HepG2 (cell line): ENCODE data around the gene MYCBP2. TPM values are rescaled to one million over a fixed set of nuclear protein-coding genes. Genes with fewer than 3 reads are reported as not detected.

ENCODE experiments used
- ATAC-seq: fragments of 200-7000 bp; cut with Tn5 transposase; 3 replicates; pipeline ENCODE4 v1.9.1; 2020; ENCODE audit warnings: mild to moderate bottlenecking, moderate library complexity
- BruUV-seq: library from RNA; stranded (reverse); fragments of 400-500 nt; replicated peaks from 2 replicates; lab custom pipeline; 2021; lab: Mats Ljungman, UMichigan
- CTCF ChIA-PET: fragments of 300-600 bp; formaldehyde crosslinking; extraction: SDS; loops from one replicate; lab custom pipeline; 2021; ENCODE audit warnings: low total read pairs, inconsistent platforms, low intra/inter-chr PET ratio; lab: Yijun Ruan, JAX
- POLR2A ChIA-PET: fragments of 350-600 bp; sonication (Branson Sonifier 250); formaldehyde crosslinking; loops from one replicate; lab custom pipeline; 2020; ENCODE audit warnings: antibody characterized with exemption, inconsistent platforms; lab: Yijun Ruan, JAX
- DNase-seq: peaks from one replicate; pipeline ENCODE4 v3.0.0-alpha.2; 2015; ENCODE audit warnings: low spot score
- FAIRE-seq: peaks from 3 replicates; lab custom pipeline; 2011; peaks lifted over from hg19 to GRCh38; lab: Jason Lieb, UNC
- H2AFZ ChIP-seq: one replicate; pipeline ENCODE4 v1.6.1; 2011; ENCODE audit warnings: low read length, inconsistent platforms
- H3K27ac ChIP-seq: fragments of 300-600 bp; 3 replicates; pipeline ENCODE4 v1.8.0; 2011; ENCODE audit warnings: mixed run types, mild to moderate bottlenecking, mixed read lengths, low read length, inconsistent platforms; ENCODE audit not compliant: insufficient read depth; ENCODE audit errors: extremely low read length
- H3K27me3 ChIP-seq, 2 experiments: fragments of 200-600 bp in 1 of 2; 2 replicates in 1 of 2; 3 replicates in 1 of 2; pipeline versions ENCODE4 v1.6.0 to v1.8.0; 2011; ENCODE audit warnings: low read length in 2 of 2, mild to moderate bottlenecking in 2 of 2, moderate library complexity in 2 of 2, inconsistent platforms in 1 of 2; ENCODE audit not compliant: insufficient read depth in 2 of 2, control insufficient read depth in 1 of 2
- H3K36me3 ChIP-seq, 2 experiments: fragments of 200-600 bp in 1 of 2; replicated peaks in 1 of 2; 2 replicates in 1 of 2; 3 replicates in 1 of 2; pipeline versions ENCODE4 v1.5.1 to v1.8.0; 2011; ENCODE audit warnings: low read length in 2 of 2, inconsistent platforms in 1 of 2; ENCODE audit not compliant: insufficient read depth in 2 of 2, control insufficient read depth in 1 of 2
- H3K4me1 ChIP-seq: 2 replicates; pipeline ENCODE4 v1.5.1; 2012; ENCODE audit warnings: low read length, inconsistent platforms; ENCODE audit not compliant: insufficient read depth
- H3K4me2 ChIP-seq: 2 replicates; pipeline ENCODE4 v1.6.0; 2011; ENCODE audit warnings: low read depth, low read length, inconsistent platforms
- H3K4me3 ChIP-seq, 3 experiments: fragments of 200-600 bp in 1 of 3; sonication (generic), shearing (Covaris generic) in 1 of 3; replicated peaks in 1 of 3; 2 replicates each; pipeline ENCODE4 v1.5.1; 2011 to 2016; ENCODE audit warnings: low read length in 3 of 3, inconsistent platforms in 2 of 3, low read depth in 2 of 3, mild to moderate bottlenecking in 2 of 3, control low read depth in 1 of 3, mixed read lengths in 1 of 3; ENCODE audit not compliant: insufficient read depth in 1 of 3
- H3K79me2 ChIP-seq: one replicate; pipeline ENCODE4 v1.6.1; 2011; ENCODE audit warnings: low read length, inconsistent platforms; ENCODE audit not compliant: insufficient read depth
- H3K9ac ChIP-seq: 2 replicates; pipeline ENCODE4 v1.6.0; 2011; ENCODE audit warnings: mild to moderate bottlenecking, low read depth, low read length, inconsistent platforms; ENCODE audit not compliant: insufficient read depth
- H3K9me3 ChIP-seq: 2 replicates; pipeline ENCODE4 v1.5.1; 2012; ENCODE audit warnings: mild to moderate bottlenecking, low read length
- H4K20me1 ChIP-seq: 2 replicates; pipeline ENCODE4 v1.6.0; 2011; ENCODE audit warnings: inconsistent platforms, mild to moderate bottlenecking, low read length, moderate library complexity; ENCODE audit not compliant: insufficient read depth
- HCFC1 ChIP-seq: fragments of 150-350 bp; IDR thresholded peaks from 2 replicates; pipeline ENCODE4 v1.6.1; 2014; ENCODE audit warnings: low read depth, low read length
- HDAC1 ChIP-seq: sonication (generic); formaldehyde crosslinking; IDR thresholded peaks from 2 replicates; pipeline ENCODE4 v1.5.1; 2020; ENCODE audit warnings: mild to moderate bottlenecking, missing genetic modification reagents
- KMT2A ChIP-seq: sonication (generic); formaldehyde crosslinking; IDR thresholded peaks from 2 replicates; pipeline ENCODE4 v1.4.0; 2020; ENCODE audit warnings: missing genetic modification reagents
- MTA3 ChIP-seq: sonication (generic); formaldehyde crosslinking; IDR thresholded peaks from 2 replicates; pipeline ENCODE4 v1.4.0; 2020; ENCODE audit warnings: missing genetic modification reagents
- SAFB2 ChIP-seq: sonication (generic); formaldehyde crosslinking; IDR thresholded peaks from 2 replicates; pipeline ENCODE4 v1.5.1; 2020; ENCODE audit warnings: missing genetic modification reagents, low read depth, mild to moderate bottlenecking, borderline replicate concordance
- SIN3A ChIP-seq: IDR thresholded peaks from 2 replicates; pipeline ENCODE4 v1.6.1; 2011; ENCODE audit warnings: low read depth, mild to moderate bottlenecking, control low read depth, low read length, borderline replicate concordance
- THAP11 ChIP-seq: IDR thresholded peaks from 2 replicates; pipeline ENCODE4 v1.6.1; 2016; ENCODE audit warnings: missing biosample characterization, missing genetic modification reagents
- TRIM24 ChIP-seq: sonication (generic); formaldehyde crosslinking; IDR thresholded peaks from 2 replicates; pipeline ENCODE4 v1.8.0; 2022; ENCODE audit warnings: mild to moderate bottlenecking, missing genetic modification reagents
- ZMYM2 ChIP-seq: sonication (generic); formaldehyde crosslinking; IDR thresholded peaks from 2 replicates; pipeline ENCODE4 v1.8.0; 2022; ENCODE audit warnings: mild to moderate bottlenecking, missing genetic modification reagents
- ZNF225 ChIP-seq: sonication (generic); formaldehyde crosslinking; IDR thresholded peaks from 2 replicates; pipeline ENCODE4 v1.4.0; 2020; ENCODE audit warnings: mild to moderate bottlenecking, missing genetic modification reagents
- ZNF251 ChIP-seq: sonication (generic); formaldehyde crosslinking; IDR thresholded peaks from 2 replicates; pipeline ENCODE4 v1.9.0; 2021; ENCODE audit warnings: mild to moderate bottlenecking, missing genetic modification reagents
- ZNF577 ChIP-seq: sonication (generic); formaldehyde crosslinking; IDR thresholded peaks from 2 replicates; pipeline ENCODE4 v1.4.0; 2020; ENCODE audit warnings: mild to moderate bottlenecking, low read depth, missing genetic modification reagents, borderline replicate concordance
- ZNF747 ChIP-seq: sonication (generic); formaldehyde crosslinking; IDR thresholded peaks from 2 replicates; pipeline ENCODE4 v1.8.1; 2023; ENCODE audit warnings: missing genetic modification reagents, mild to moderate bottlenecking, borderline replicate concordance
- ZNF776 ChIP-seq: sonication (generic); formaldehyde crosslinking; IDR thresholded peaks from 2 replicates; pipeline ENCODE4 v1.4.0; 2020; ENCODE audit warnings: mild to moderate bottlenecking, missing genetic modification reagents
- ZNF850 ChIP-seq: sonication (generic); formaldehyde crosslinking; conservative IDR thresholded peaks from 2 replicates; pipeline ENCODE4 v1.9.0; 2021; ENCODE audit warnings: mild to moderate bottlenecking, missing genetic modification reagents
- WGBS: methylation state at CpG from one replicate; pipeline ENCODE4 v1.1.6; 2017; ENCODE audit warnings: low lambda C conversion rate; 5-methylcytosine and 5-hydroxymethylcytosine counted together
- in situ Hi-C: cut with HindIII; loops from 2 replicates; pipeline ENCODE4 v1.10.0; 2017; ENCODE audit warnings: low pct_unique_long_range_greater_than_20kb; ENCODE audit not compliant: extremely low pct_ligation_motif_present
- intact Hi-C: fragments of 100-400 bp; cut with micrococcal nuclease; formaldehyde crosslinking; loops from one replicate; pipeline ENCODE4 v1.10.0; 2022; ENCODE audit not compliant: unreplicated experiment
- polyA plus RNA-seq, 8 experiments: library from polyadenylated mRNA; depleted of rRNA in 3 of 8; stranded (reverse) in 7 of 8; unstranded in 1 of 8; fragments of >200 nt; fragmentation: Illumina TruSeq in 4 of 8; extraction: Trizol in 4 of 8; gene quantifications; 2 replicates each; pipeline versions ENCODE4 v1.2.1 to v1.2.3, GENCODE V29; 2011 to 2016; ENCODE audit warnings: low read depth in 4 of 8, missing spikeins in 1 of 8, mixed read lengths in 1 of 8; ENCODE audit not compliant: insufficient read depth in 1 of 8
- total RNA-seq, 5 experiments: library from RNA; depleted of rRNA; stranded (reverse); fragments of >200 nt; fragmentation: Illumina TruSeq; extraction: Trizol; gene quantifications; 2 replicates each; pipeline ENCODE4 v1.2.3, GENCODE V29; 2016; ENCODE audit warnings: low read depth in 1 of 5
- TF ChIP-seq, protein P1 (sequence below): sonication (generic); formaldehyde crosslinking; IDR thresholded peaks from 2 replicates; pipeline ENCODE4 v1.5.0; 2020; ENCODE audit warnings: mild to moderate bottlenecking, missing genetic modification reagents

Gene MYCBP2
- total and polyA plus RNA-seq, 2 of the 13 experiments (the other 11 are each of a cell fraction or from before 2014, with no cell fraction given) = 16.3 to 35.3 TPM

GRCh38 chr13:77180011-77180410 lies 146.9 kb downstream of the MYCBP2 start:
- in situ Hi-C loops = no loop called here

More at GRCh38 chr13:77180011-77180410, 146.9 kb downstream of the MYCBP2 start:
- Histone ChIP-seq H3K4me1 (no peaks in the 10 kb centered on the region), H3K9me3 (no peaks in the 10 kb centered on the region), H3K36me3 (peaks cover 5 to 28% of the 10 kb centered on the region in 2 experiments; a peak in 4 of 5 replicates), H3K9ac (no peak overlapping the region), H3K27me3 (no peaks in the 10 kb centered on the region; a peak in 1 of 5 replicates), H3K79me2 (no peaks in the 10 kb centered on the region), H3K4me3 (no peak overlapping the region), H4K20me1 (no peaks in the 10 kb centered on the region), H3K4me2 (no peak overlapping the region), H2AFZ (no peak overlapping the region), H3K27ac (no peak overlapping the region)
- no peak for TF ChIP-seq HCFC1
- TF ChIP-seq THAP11 (CRISPR knock-in tag) = no peak
- TF ChIP-seq MTA3 (CRISPR knock-in tag) = no peak
- no peak for TF ChIP-seq ZNF577 (CRISPR knock-in tag)
- TF ChIP-seq, protein P1, sequence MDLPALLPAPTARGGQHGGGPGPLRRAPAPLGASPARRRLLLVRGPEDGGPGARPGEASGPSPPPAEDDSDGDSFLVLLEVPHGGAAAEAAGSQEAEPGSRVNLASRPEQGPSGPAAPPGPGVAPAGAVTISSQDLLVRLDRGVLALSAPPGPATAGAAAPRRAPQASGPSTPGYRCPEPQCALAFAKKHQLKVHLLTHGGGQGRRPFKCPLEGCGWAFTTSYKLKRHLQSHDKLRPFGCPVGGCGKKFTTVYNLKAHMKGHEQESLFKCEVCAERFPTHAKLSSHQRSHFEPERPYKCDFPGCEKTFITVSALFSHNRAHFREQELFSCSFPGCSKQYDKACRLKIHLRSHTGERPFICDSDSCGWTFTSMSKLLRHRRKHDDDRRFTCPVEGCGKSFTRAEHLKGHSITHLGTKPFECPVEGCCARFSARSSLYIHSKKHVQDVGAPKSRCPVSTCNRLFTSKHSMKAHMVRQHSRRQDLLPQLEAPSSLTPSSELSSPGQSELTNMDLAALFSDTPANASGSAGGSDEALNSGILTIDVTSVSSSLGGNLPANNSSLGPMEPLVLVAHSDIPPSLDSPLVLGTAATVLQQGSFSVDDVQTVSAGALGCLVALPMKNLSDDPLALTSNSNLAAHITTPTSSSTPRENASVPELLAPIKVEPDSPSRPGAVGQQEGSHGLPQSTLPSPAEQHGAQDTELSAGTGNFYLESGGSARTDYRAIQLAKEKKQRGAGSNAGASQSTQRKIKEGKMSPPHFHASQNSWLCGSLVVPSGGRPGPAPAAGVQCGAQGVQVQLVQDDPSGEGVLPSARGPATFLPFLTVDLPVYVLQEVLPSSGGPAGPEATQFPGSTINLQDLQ (CRISPR knock-in tag) = no peak
- TF ChIP-seq ZMYM2 = no peak
- no peak for TF ChIP-seq ZNF776
- no peak for TF ChIP-seq HDAC1 (CRISPR knock-in tag)
- TF ChIP-seq KMT2A (CRISPR knock-in tag) = no peak
- TF ChIP-seq ZNF747 (CRISPR knock-in tag) = no peak
- no peak for TF ChIP-seq SAFB2 (CRISPR knock-in tag)
- TF ChIP-seq ZNF251 (CRISPR knock-in tag) = no peak
- no peak for TF ChIP-seq SIN3A
- TF ChIP-seq ZNF850 (CRISPR knock-in tag) = no peak
- no peak for TF ChIP-seq ZNF225 (CRISPR knock-in tag)
- no peak for TF ChIP-seq TRIM24
- POLR2A ChIA-PET = no interaction called here
- 95% methylated on average over 4 of the region's 4 CpGs for WGBS
- CTCF ChIA-PET = no interaction called here
- DNase-seq (no peak), FAIRE-seq (no peak), ATAC-seq (no peak)
- no TSS peak for BruUV-seq
- intact Hi-C loops = no loop called here
